ENCODE data around the gene THBD. TPM values are rescaled to one million over a fixed set of nuclear protein-coding genes. Genes with fewer than 3 reads are reported as not detected.

THBD gene
- total RNA-seq, 1 donor from 2014 or later: 17.4 TPM

GRCh38 chr20:23086056-23086566 lies 36.6 kb upstream of the THBD start, which contains the start of gene CD93:
Gene CD93, minus strand, starts transcription at chr20:23086324. Its CDS starts 132 bp downstream, at chr20:23086192.
- peak; percentile 79 for DNase-seq (ENCODE audit: missing footprints)
- ATAC-seq: peak; percentile 62
- intact Hi-C loops (cut with DNase I): loop anchor here (10.0 kb wide), 1 partner anchor 119 kb away; no protein-coding TSS in a partner anchor

- intact Hi-C loops (cut with DNase I): loop anchor here (2.0 to 10.0 kb wide), 3 partner anchors 35 to 119 kb away; no protein-coding TSS in a partner anchor
- DNase-seq (ENCODE audit: missing footprints): no peak
- ATAC-seq: no peak
These were observed 36.1 kb upstream of the THBD start for GRCh38 chr20:23085436-23086055.

GRCh38 chr20:23084845-23085365 lies 35.4 kb upstream of the THBD start:
- no peak for DNase-seq (ENCODE audit: missing footprints)
- intact Hi-C loops (cut with DNase I): loop anchor here (2.0 to 10.0 kb wide), 4 partner anchors 34 to 120 kb away; no protein-coding TSS in a partner anchor

GRCh38 chr20:23084282-23084844 lies 34.9 kb upstream of the THBD start:
- ATAC-seq (no peak), DNase-seq (ENCODE audit: missing footprints) (no peak)
- intact Hi-C loops (cut with DNase I): loop anchor here (2.0 to 10.0 kb wide), 4 partner anchors 34 to 120 kb away; no protein-coding TSS in a partner anchor

More at GRCh38 chr20:23084845-23085365, 35.4 kb upstream of the THBD start:
- no peak for ATAC-seq

GRCh38 chr20:23083553-23084220 lies 34.2 kb upstream of the THBD start:
- ATAC-seq (no peak), DNase-seq (ENCODE audit: missing footprints) (no peak)
- intact Hi-C loops (cut with DNase I): loop anchor here (2.0 to 10.0 kb wide), 4 partner anchors 33 to 121 kb away; no protein-coding TSS in a partner anchor

- DNase-seq (ENCODE audit: missing footprints) (no peak), ATAC-seq (no peak)
- intact Hi-C loops (cut with DNase I): loop anchor here (5.0 to 10.0 kb wide), 2 partner anchors 79 to 122 kb away; no protein-coding TSS in a partner anchor
These were observed 33.5 kb upstream of the THBD start for GRCh38 chr20:23082846-23083552.

- DNase-seq (ENCODE audit: missing footprints): no peak
- ATAC-seq: no peak
- intact Hi-C loops (cut with DNase I): loop anchor here (5.0 to 10.0 kb wide), 2 partner anchors 81 to 123 kb away; no protein-coding TSS in a partner anchor
These were observed 31.9 kb upstream of the THBD start for GRCh38 chr20:23081263-23081819.

- intact Hi-C loops (cut with DNase I): loop anchor here (5.0 to 10.0 kb wide), 2 partner anchors 82 to 124 kb away; no protein-coding TSS in a partner anchor
- no peak for DNase-seq (ENCODE audit: missing footprints)
- ATAC-seq: no peak
These were observed 31.0 kb upstream of the THBD start for GRCh38 chr20:23080521-23080920.

- DNase-seq (ENCODE audit: missing footprints): no peak
- ATAC-seq: no peak
- intact Hi-C loops (cut with DNase I): loop anchor here (5.0 to 10.0 kb wide), 2 partner anchors 82 to 125 kb away; no protein-coding TSS in a partner anchor
These were observed 30.5 kb upstream of the THBD start for GRCh38 chr20:23079926-23080325.

- intact Hi-C loops (cut with DNase I): no loop called here
- no peak for ATAC-seq
- no peak for DNase-seq (ENCODE audit: missing footprints)
These were observed 29.5 kb upstream of the THBD start for GRCh38 chr20:23079016-23079351.

- DNase-seq (ENCODE audit: missing footprints): no peak
- intact Hi-C loops (cut with DNase I): no loop called here
- peak; percentile 59 for ATAC-seq
These were observed 29.0 kb upstream of the THBD start for GRCh38 chr20:23078351-23079015.

GRCh38 chr20:23077277-23077676 lies 27.8 kb upstream of the THBD start:
- DNase-seq (ENCODE audit: missing footprints) (no peak), ATAC-seq (no peak)
- intact Hi-C loops (cut with DNase I): no loop called here

- intact Hi-C loops (cut with DNase I): loop anchor here (5.0 kb wide), 1 partner anchor 108 kb away; no protein-coding TSS in a partner anchor
- DNase-seq (ENCODE audit: missing footprints): no peak
- ATAC-seq: no peak
These were observed 24.6 kb upstream of the THBD start for GRCh38 chr20:23074052-23074451.

GRCh38 chr20:23072892-23073586 lies 23.6 kb upstream of the THBD start:
- ATAC-seq: no peak
- DNase-seq (ENCODE audit: missing footprints): no peak
- intact Hi-C loops (cut with DNase I): loop anchor here (5.0 kb wide), 1 partner anchor 109 kb away; no protein-coding TSS in a partner anchor

- intact Hi-C loops (cut with DNase I): loop anchor here (5.0 kb wide), 1 partner anchor 110 kb away; no protein-coding TSS in a partner anchor
These were observed 22.5 kb upstream of the THBD start for GRCh38 chr20:23071996-23072395.

GRCh38 chr20:23071398-23071797 lies 21.9 kb upstream of the THBD start:
- DNase-seq (ENCODE audit: missing footprints) (no peak), ATAC-seq (no peak)
- intact Hi-C loops (cut with DNase I): loop anchor here (5.0 kb wide), 1 partner anchor 111 kb away; no protein-coding TSS in a partner anchor

More at GRCh38 chr20:23071996-23072395, 22.5 kb upstream of the THBD start:
- no peak for DNase-seq (ENCODE audit: missing footprints)
- ATAC-seq: no peak

- intact Hi-C loops (cut with DNase I): no loop called here
- ATAC-seq: no peak
These were observed 19.6 kb upstream of the THBD start for GRCh38 chr20:23069108-23069507.

More at GRCh38 chr20:23069108-23069507, 19.6 kb upstream of the THBD start:
- DNase-seq (ENCODE audit: missing footprints): no peak

Data from Right ventricle myocardium inferior (tissue), 1 donor.